HFF-Myc (cell line): ENCODE results near the gene ANKRD13D.

ENCODE experiments used
- DNase-seq: peaks from one replicate; pipeline ENCODE4 v3.0.0-alpha.2; 2011; ENCODE audit warnings: low read depth; ENCODE audit errors: extremely low read depth
- H3K4me3 ChIP-seq: replicated peaks from 2 replicates; pipeline ENCODE4 v1.5.1; 2011; ENCODE audit warnings: low read depth, mild to moderate bottlenecking, control low read depth, low read length
- CTCF ChIP-seq: IDR thresholded peaks from 2 replicates; pipeline ENCODE4 v1.5.1; 2012; ENCODE audit warnings: mild to moderate bottlenecking, low read depth, low read length, control low read depth; ENCODE audit errors: missing control alignments

ANKRD13D gene

GRCh38 chr11:67266449-67267187, 22.5 kb upstream of the ANKRD13D start, which contains the start of gene GRK2:
TSS of gene GRK2 (plus strand) at chr11:67266473. CDS start at chr11:67266700, 227 bp downstream.
- H3K4me3 ChIP-seq: peak within 1 kb of the TSS; percentile 64
- no peak for TF ChIP-seq CTCF
- no peak for DNase-seq

GRCh38 chr11:67267188-67268080, 21.7 kb upstream of the ANKRD13D start:
- peak overlapping the region; percentile 64 for H3K4me3 ChIP-seq
- TF ChIP-seq CTCF: no peak
- DNase-seq: no peak

- TF ChIP-seq CTCF: no peak
- DNase-seq: no peak
- H3K4me3 ChIP-seq: peak overlapping the region; percentile 64
Measured at GRCh38 chr11:67268081-67268961, 20.8 kb upstream of the ANKRD13D start.

GRCh38 chr11:67268962-67269268, 20.2 kb upstream of the ANKRD13D start:
- no peak for TF ChIP-seq CTCF
- H3K4me3 ChIP-seq: no peak overlapping the region; the same call in 1 of the 2 replicates
- no peak for DNase-seq

- no peak for TF ChIP-seq CTCF
- peak overlapping the region; percentile 8; the same call in 1 of the 2 replicates for H3K4me3 ChIP-seq
- no peak for DNase-seq
Measured at GRCh38 chr11:67269401-67270255, 19.5 kb upstream of the ANKRD13D start.
